Right hindlimb (tissue), 1 donor: ENCODE results near the gene C6orf163.
A peak's percentile ranks its signal among the peaks of the same experiment; 100 is the strongest.
"Not testable (repeated sequence)": the region's sequence is repeated elsewhere in the genome, so short reads cannot be mapped to it uniquely, and the experiment has no call there.

Source experiments
- DNase-seq: peaks from one replicate; pipeline ENCODE4 v3.0.0-alpha.2; 2018

C6orf163 gene

DNA sequence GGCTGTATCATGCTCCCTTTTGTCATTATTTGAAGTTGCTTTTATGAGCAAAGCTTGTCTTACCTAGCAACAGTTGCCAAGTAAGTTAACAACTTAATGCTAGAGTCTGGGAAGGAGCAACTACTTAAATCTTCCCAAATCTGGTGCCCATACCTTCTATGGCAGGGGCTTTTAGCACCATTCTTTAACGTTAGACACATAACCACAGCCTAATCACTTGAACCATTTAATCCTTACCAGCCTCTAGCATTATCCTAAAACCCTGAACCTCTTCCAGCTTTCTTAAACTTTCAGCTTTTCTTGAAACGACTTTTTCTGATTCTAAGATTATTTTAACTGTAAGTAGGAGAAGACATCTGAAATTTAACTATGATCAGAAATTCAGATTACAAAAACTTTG, at the start of gene C6orf163:
TSS of gene C6orf163 (plus strand) at position 83 of the 400 bp plus-strand sequence. CDS start at position 370, 287 bp downstream.
- no peak for DNase-seq

GRCh38 chr6:87297119-87297518, 47.5 kb upstream of the C6orf163 start:
- DNase-seq: no peak

- DNase-seq: not testable (repeated sequence)
Measured at GRCh38 chr6:87301277-87301676, 43.3 kb upstream of the C6orf163 start.

- no peak for DNase-seq
Measured at GRCh38 chr6:87308970-87309369, 35.6 kb upstream of the C6orf163 start.

DNA sequence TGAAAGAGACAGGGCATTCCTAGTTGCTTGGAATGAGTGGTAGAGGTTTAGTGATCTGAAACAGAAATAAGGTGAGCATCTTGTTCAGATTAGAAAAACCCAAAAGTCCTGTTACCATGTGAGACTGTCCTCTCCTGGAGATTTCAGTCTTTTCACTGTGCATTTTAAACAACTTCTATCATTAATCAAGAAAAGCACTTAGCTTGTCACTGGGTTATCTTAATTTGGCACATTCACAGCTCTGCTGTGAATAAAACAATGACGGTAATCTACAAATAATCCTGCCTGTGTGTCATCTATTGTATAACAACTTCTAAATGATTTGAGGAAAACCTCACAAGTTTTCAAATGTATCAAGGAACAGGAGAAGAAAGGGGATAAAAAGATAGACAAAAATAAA, 31.8 kb upstream of the C6orf163 start:
- no peak for DNase-seq

- DNase-seq: no peak
Measured at GRCh38 chr6:87315071-87315470, 29.5 kb upstream of the C6orf163 start.

- no peak for DNase-seq
Measured at GRCh38 chr6:87319271-87319987, 25.2 kb upstream of the C6orf163 start.

- peak; percentile 84 for DNase-seq
Measured at GRCh38 chr6:87322304-87323212, 22.1 kb upstream of the C6orf163 start, which contains the start of gene SMIM8. Gene SMIM8 (plus strand): TSS chr6:87322588. CDS start chr6:87337032, 14,444 bp downstream.

- not testable (repeated sequence) for DNase-seq
Measured at GRCh38 chr6:87323880-87324279, 20.7 kb upstream of the C6orf163 start.

DNA sequence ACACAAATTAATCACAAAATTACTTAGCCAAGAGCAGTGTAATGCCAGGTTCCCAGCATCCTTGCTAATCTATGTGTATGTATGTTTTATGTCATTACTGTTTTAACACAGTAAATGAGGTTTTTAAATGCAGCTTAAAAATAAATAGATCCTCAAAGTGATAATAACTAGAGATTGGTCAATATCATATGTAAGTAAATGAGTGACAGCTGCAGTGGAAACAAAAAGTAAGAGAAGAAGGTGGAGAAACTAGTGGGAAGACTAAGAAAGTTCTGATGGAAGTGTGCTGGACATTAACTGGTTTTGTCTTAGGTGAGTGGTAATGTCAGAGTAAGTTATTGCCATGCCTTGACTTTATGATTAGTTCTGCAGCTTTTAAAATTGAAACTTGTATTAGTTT, 13.7 kb upstream of the C6orf163 start:
- DNase-seq: no peak

GRCh38 chr6:87333033-87333432, 11.6 kb upstream of the C6orf163 start:
- DNase-seq: no peak

DNA sequence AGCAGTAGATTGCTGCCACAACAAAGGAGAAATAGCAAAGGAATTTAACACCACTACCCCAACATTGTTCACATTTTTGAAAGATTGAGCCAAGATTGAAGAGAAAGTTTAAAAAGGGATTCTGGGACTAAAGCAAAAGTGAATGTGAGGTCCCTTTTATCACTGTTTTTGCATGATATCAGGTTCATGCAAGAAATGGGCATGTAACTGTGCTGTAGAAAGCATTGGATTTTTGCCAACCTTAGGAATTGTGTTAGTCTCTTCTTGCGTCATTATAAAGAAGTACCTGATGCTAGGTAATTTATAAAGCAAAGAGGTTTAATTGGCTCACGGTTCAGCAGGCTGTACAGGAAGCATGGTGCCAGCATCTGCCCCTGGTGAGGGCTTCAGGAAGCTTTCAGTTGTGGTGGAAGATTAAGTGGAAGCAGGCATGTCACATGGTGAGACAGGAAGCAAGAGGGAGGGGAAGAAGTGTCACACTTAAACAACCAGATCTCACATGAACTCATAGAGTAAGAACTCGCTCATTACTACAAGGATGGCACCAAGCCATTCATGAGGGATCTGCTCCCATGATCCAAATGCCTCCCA, 10.9 kb upstream of the C6orf163 start:
- DNase-seq: no peak

GRCh38 chr6:87334683-87335082, 9.9 kb upstream of the C6orf163 start:
- no peak for DNase-seq

- no peak for DNase-seq
Measured at GRCh38 chr6:87336367-87336766, 8.2 kb upstream of the C6orf163 start.

DNA sequence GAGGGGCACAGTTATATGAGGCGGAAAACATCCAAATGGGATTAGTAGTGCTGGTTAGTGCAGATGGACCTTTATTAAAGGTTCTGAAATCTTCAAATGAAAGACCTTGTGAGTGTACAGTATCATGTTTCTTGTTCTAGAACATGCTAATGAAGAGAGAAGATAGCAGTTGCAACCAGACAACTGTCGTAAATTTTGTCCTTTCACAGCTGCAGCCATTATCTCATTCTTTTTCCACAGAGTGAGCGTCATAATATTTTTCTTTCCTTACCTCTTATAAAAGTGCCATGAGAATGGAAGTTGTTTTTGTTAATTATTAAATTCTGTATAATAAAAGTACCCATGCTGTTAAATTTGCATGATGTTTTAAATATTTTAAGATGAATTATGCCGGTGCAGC, 4.4 kb upstream of the C6orf163 start:
- DNase-seq: no peak

DNA sequence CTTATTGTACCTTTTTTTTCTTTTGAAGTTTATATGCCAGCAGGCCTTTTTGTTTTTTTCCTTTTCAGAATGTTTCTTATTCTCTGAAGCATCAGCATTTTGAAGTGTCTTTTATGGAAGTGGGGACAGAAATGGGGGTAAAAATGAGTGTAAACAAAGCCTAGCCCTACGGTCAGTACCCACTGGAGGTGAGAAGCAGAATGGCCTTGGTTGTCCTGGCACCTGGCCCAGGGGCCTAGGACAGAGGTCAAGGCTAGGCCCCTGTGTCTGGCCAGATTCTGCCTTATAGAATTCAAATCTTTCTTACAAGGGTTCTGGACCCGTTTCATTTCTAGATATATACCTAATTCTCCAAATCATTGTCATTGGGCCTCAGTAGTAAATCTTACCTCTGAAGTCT, 3.5 kb upstream of the C6orf163 start:
- DNase-seq: no peak

- DNase-seq: no peak
Measured at GRCh38 chr6:87341899-87342298, 2.7 kb upstream of the C6orf163 start.

- DNase-seq: no peak
Measured at GRCh38 chr6:87342829-87343228, 1.8 kb upstream of the C6orf163 start.

- no peak for DNase-seq
Measured at GRCh38 chr6:87346700-87347099, 2.1 kb downstream of the C6orf163 start.

DNA sequence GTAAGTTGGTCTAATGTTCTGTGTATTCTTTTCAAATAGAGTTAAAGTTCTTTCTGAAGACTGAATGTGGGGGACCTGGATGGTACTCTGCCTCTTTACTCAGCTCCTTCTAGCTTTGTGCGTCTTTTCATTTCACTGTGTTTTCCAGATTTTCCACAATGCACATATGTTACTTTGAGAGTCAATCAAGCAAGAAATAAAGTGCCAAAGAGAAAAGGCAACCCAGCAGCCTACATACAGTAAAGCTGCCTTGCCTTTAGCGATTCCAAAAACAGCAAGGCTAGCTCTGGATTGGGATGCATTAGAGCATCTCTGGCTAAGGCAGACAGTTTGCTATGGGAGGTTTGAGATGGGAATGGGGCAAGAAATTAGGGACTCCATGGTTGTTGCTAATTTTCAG, 5.3 kb downstream of the C6orf163 start:
- DNase-seq: no peak

DNA sequence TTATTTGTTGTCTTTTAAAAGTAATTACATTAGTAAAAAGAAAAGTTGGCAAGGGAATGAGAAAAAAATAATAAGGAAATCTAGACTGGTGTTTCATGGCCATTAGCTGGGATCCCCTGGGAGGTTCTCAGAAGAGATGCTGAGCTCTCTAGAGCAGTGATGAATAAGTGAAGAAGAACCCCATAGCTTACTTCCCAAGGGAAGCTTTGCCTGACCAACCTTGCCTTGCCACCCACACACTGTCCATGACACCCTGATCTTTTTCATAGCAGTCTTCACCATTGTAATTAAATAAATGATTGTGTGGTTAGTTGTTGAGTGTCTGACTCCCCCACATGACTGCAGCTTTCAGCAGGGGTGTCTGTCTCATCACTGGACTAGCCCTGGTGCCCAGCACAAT, 5.9 kb downstream of the C6orf163 start:
- DNase-seq: no peak

- no peak for DNase-seq
Measured at GRCh38 chr6:87351583-87351982, 7.0 kb downstream of the C6orf163 start.

GRCh38 chr6:87356181-87356580, 11.6 kb downstream of the C6orf163 start:
- no peak for DNase-seq
